ENCODE results near the gene MT3. TPM values are rescaled to one million over a fixed set of nuclear protein-coding genes. Genes with fewer than 3 reads are reported as not detected.

The MT3 gene
- total and polyA plus RNA-seq, 7 donors, result 3.5 to 9.6 (median 4.3) TPM; not detected in 2

DNA sequence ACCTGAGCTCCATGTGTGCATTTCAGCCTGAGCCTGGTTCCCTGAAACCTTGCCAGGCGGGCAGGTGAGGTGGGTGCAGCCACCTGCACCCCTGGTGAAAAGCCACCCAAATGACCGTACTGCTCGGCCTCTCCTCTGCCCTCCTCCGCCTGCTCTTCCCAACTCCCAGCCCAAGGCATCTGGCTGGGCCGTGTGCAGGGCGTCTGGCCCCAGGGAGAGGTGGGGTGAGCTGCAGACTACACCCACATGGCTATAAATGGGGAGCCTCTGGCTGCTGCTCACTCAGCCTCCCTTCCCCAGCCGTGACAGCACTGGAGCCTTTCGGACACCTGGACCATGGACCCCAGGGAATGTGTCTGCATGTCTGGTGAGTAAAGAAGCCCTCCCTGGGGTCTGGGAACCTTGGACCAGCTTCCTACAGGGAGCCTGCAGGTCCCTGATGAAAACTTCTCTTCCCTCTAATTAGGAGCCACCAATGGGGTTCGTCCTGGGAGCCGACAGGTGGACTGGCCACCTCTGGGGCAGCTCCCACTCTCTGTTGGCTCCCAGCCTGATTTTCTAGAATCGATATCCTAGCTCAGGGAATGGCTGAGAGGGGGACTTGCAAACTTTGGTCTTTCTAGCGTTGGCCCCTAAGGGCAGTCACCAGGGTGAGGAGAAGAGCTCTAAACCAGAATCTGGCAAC lies 24.4 kb upstream of the MT3 start, which contains the start of gene MT4:
MT4 (plus strand) TSS at position 281 of the 685 bp plus-strand sequence; CDS start at position 337, 56 bp downstream.
- intact Hi-C loops (cut with DNase I), result no loop called here
- DNase-seq, result no peak
- Histone ChIP-seq H3K27me3 (peaks cover 0 to 3% (median 0%) of the 10 kb centered on the region in 3 donors), H3K4me3 (no peak within 1 kb of the TSS), H3K36me3 (no peaks in the 10 kb centered on the region), H3K27ac (no peak within 1 kb of the TSS), H3K4me1 (no peaks in the 10 kb centered on the region), H3K9me3 (no peaks in the 10 kb centered on the region)
- TF ChIP-seq POLR2AphosphoS5 (IDR thresholded peaks at IDR 0.05) (no peak), EP300 (IDR thresholded peaks at IDR 0.05) (no peak), CTCF (IDR thresholded peaks at IDR 0.05) (no peak), POLR2A (IDR thresholded peaks at IDR 0.05) (no peak)
- 80 to 83% methylated on average over 12 of the region's 12 CpGs for WGBS, 2 donors

- WGBS, 2 donors, result 90 to 93% methylated on average over 1 of the region's 1 CpG
- Histone ChIP-seq H3K4me3 (no peak overlapping the region), H3K36me3 (no peaks in the 10 kb centered on the region), H3K27ac (no peak overlapping the region), H3K4me1 (no peaks in the 10 kb centered on the region), H3K27me3 (peaks cover 0 to 3% (median 0%) of the 10 kb centered on the region in 3 donors), H3K9me3 (no peaks in the 10 kb centered on the region)
- intact Hi-C loops (cut with DNase I), result no loop called here
- DNase-seq, result peak; percentile 8
- TF ChIP-seq POLR2AphosphoS5 (IDR thresholded peaks at IDR 0.05) (no peak), CTCF (IDR thresholded peaks at IDR 0.05) (no peak), POLR2A (IDR thresholded peaks at IDR 0.05) (no peak), EP300 (IDR thresholded peaks at IDR 0.05) (no peak)
Measured at GRCh38 chr16:56569971-56570370, 19.4 kb upstream of the MT3 start.

- H3K27ac ChIP-seq, result no peak overlapping the region
- WGBS, 2 donors, result 89 to 92% methylated on average over 11 of the region's 11 CpGs
- peak; percentile 27 for DNase-seq
- intact Hi-C loops (cut with DNase I), result no loop called here
- no peaks in the 10 kb centered on the region for H3K36me3 ChIP-seq
- no peaks in the 10 kb centered on the region for H3K27me3 ChIP-seq
- no peaks in the 10 kb centered on the region for H3K9me3 ChIP-seq
- H3K4me1 ChIP-seq, result no peaks in the 10 kb centered on the region
- H3K4me3 ChIP-seq, result no peak overlapping the region
- TF ChIP-seq POLR2AphosphoS5 (IDR thresholded peaks at IDR 0.05) (no peak), POLR2A (IDR thresholded peaks at IDR 0.05) (no peak), EP300 (IDR thresholded peaks at IDR 0.05) (no peak), CTCF (IDR thresholded peaks at IDR 0.05) (no peak)
Measured at GRCh38 chr16:56571525-56571924, 17.8 kb upstream of the MT3 start.

DNA sequence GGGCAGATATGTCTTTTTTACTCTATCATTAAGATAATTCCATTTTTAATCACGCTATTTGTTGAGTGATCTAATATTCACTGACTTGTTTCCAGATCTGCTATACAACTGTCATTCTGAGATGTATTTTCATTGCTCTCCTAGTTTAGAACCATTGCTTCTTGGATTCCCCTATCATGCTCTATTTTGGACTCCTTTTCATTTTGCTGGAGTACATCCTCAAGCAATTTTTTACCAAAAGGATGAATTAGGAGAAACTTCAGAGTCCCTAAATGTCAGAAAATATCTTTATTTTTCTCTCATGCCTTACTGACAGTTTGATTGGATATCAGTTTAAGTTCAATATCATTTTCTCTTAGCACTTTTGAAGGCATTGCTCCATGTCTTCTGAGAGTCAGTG lies 14.7 kb upstream of the MT3 start:
- TF ChIP-seq CTCF (IDR thresholded peaks at IDR 0.05), result no peak
- no peak for TF ChIP-seq POLR2A (IDR thresholded peaks at IDR 0.05)
- no peak for TF ChIP-seq EP300 (IDR thresholded peaks at IDR 0.05)
- TF ChIP-seq POLR2AphosphoS5 (IDR thresholded peaks at IDR 0.05), result no peak
- intact Hi-C loops (cut with DNase I), result no loop called here
- no peak overlapping the region for H3K4me3 ChIP-seq
- no peaks in the 10 kb centered on the region for H3K4me1 ChIP-seq
- no peaks in the 10 kb centered on the region for H3K36me3 ChIP-seq
- no peak for DNase-seq
- WGBS, 2 donors, result 66 to 80% methylated on average over 1 of the region's 1 CpG
- no peaks in the 10 kb centered on the region for H3K9me3 ChIP-seq
- H3K27ac ChIP-seq, result no peak overlapping the region
- no peaks in the 10 kb centered on the region for H3K27me3 ChIP-seq

Measured in sigmoid colon (tissue), 7 donors.